Glomerular endothelial cell (primary cell): ENCODE results near the gene SMIM44. TPM values are rescaled to one million over a fixed set of nuclear protein-coding genes. Genes with fewer than 3 reads are reported as not detected.

Experiments used
- DNase-seq: peaks from one replicate; pipeline ENCODE4 v3.0.0-alpha.2; 2011; ENCODE audit warnings: low read depth, low spot score; ENCODE audit errors: extremely low read depth
- total RNA-seq: library from RNA; depleted of rRNA; stranded (reverse); fragments of >200 nt; gene quantifications from 2 replicates; pipeline ENCODE4 v1.2.3, GENCODE V29; 2015

Gene SMIM44
- total RNA-seq, 1 donor from 2014 or later: not detected

GRCh38 chr19:3442487-3443071, 40.7 kb downstream of the SMIM44 start:
- DNase-seq: no peak

- no peak for DNase-seq
Observed at GRCh38 chr19:3441986-3442329, 41.3 kb downstream of the SMIM44 start.

GRCh38 chr19:3441089-3441985, 41.9 kb downstream of the SMIM44 start:
- DNase-seq: no peak

DNA sequence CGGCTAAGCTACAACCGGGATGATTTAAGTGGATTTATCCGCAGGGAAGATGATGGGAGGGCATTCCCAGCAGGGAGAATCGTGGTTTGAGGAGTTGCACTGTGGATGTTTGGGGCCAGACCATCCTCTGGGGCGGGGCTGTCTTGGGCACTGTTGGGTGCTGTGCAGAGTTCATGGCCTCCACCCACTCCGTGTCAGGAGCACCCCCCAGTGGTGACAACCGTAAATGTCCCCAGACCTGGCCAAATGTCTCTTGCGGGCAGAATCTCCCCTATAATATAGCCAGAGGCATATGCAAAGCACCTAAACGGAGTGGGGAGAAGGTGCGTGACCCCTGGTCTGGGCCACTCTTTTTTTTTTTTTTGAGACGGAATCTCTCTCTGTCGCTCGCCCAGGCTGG, 43.2 kb downstream of the SMIM44 start:
- DNase-seq: no peak

DNA sequence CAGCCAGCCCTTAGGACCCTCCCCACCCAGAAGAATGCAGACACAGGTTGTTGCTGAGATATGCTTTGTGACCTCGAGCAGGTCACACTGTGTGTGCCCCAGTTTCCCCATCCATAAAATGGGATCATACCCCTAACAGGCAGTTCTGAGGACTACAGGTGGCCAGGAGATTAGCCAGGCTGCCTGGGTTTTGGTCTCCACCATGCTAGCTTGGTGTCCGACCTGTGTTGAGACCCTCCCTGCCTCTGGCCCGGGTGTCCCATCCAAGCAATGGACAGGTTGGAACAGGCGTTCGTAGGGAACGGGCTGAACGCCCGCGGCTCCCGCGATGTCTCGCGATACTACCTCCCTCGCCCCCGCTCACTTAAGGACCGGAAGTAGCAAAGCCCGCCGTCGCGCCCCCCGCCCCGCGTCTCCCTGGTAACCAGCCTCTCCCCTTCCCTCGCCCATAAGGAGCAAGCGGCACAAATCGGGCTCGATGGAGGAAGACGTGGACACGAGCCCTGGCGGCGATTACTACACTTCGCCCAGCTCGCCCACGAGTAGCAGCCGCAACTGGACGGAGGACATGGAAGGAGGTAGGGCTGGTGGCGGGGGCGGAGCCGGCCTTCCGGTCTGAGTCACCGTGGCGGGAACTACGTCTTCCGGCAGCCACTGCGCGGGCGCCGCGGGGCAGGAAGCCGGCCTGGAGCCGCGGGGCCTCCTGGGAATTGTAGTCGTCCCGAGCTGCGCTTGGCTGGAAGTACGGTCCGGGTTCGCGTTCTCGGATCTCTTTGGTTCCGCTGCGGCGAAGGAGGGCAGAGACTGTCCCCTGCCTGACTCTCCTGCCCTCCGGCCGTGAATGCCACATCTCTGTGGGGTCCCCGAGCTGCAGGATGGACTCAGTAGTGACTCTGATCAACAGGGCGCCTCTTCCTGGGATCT, 48.3 kb downstream of the SMIM44 start:
- no peak for DNase-seq

DNA sequence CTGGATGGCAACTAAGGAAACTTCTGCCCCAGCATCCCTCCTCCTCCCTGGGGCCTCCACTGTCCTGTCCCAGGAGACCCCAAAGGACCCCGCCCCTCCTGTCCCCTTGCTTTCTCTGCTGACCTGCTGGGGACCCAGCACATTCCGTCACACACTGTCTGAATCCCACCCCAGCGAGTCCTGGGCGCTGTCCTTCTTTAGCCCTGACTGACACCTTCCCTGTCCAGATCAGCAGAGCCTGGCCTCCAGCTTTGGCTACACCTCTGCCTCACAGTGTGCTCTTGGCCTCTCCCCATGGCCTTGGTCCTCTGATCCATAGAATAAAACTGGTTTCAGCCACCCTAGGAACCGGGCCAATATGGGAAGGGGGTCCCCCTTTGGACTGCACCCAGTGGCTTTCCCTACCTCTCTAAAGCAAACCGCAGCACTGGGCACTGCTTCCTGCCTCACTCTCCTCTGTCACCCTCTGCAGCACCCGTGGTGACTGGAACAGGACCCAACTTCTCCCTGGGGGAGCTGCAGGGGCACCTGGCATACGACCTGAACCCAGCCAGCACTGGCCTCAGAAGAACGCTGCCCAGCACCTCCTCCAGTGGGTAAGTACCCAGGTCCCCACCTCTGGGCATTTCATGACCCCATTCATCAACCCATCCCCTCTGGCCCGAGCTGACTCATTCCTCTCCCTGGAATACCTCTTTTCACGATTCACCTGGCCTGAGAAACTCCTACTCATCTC, 49.3 kb downstream of the SMIM44 start:
- no peak for DNase-seq

- no peak for DNase-seq
Observed at GRCh38 chr19:3433313-3433712, 49.9 kb downstream of the SMIM44 start.

Other genes with a start within 250 kb of the SMIM44 start
- gene NFIC, start 116.9 kb downstream of the SMIM44 start, total RNA-seq: 36.3 and 48.8 TPM in 2 replicates
- not detected in 2 replicates for gene SMIM24, start 2.9 kb downstream of the SMIM44 start, total RNA-seq
- gene DOHH, start 17.2 kb upstream of the SMIM44 start, total RNA-seq: 22.9 and 28.7 TPM in 2 replicates
- 32.8 and 43.9 TPM in 2 replicates for gene FZR1, start 22.9 kb upstream of the SMIM44 start, total RNA-seq
- gene TEKTIP1, start 55.7 kb upstream of the SMIM44 start, total RNA-seq: not detected in 2 replicates
- 107 and 138 TPM in 2 replicates for gene MFSD12, start 74.1 kb upstream of the SMIM44 start, total RNA-seq
- 121 and 129 TPM in 2 replicates for gene HMG20B, start 89.5 kb upstream of the SMIM44 start, total RNA-seq
- gene GIPC3, start 102.0 kb upstream of the SMIM44 start, total RNA-seq: 3.2 and 6.1 TPM in 2 replicates
- 1.9 and 2.7 TPM in 2 replicates for gene TBXA2R, start 123.4 kb upstream of the SMIM44 start, total RNA-seq
- 36.6 and 38.4 TPM in 2 replicates for gene CACTIN, start 143.3 kb upstream of the SMIM44 start, total RNA-seq
- gene PIP5K1C, start 217.0 kb upstream of the SMIM44 start, total RNA-seq: 69.8 and 110 TPM in 2 replicates
- gene TJP3, start 224.9 kb upstream of the SMIM44 start, total RNA-seq: not detected in 2 replicates